Measurements from ENCODE around the gene MXD3.

GRCh38 chr5:177356746-177357145 is 45.0 kb upstream of the MXD3 start:
- TF ChIP-seq EZH2 (IDR thresholded peaks at IDR 0.05; ENCODE audit: low read depth) (no peak), CTCF (conservative IDR thresholded peaks at IDR 0.05) (no peak)

Data from PC-9 (cell line).